Stimulated activated CD8-positive, alpha-beta memory T cell treated with anti-CD3 and anti-CD28 coated beads, Interleukin-15, amount 100 ng/mL, for 24 hours (primary cell): ENCODE measurements around the gene UQCR10.
"Not testable (repeated sequence)": the region's sequence is repeated elsewhere in the genome, so short reads cannot be mapped to it uniquely, and the experiment has no call there.

Experiments used
- DNase-seq: peaks from one replicate; pipeline ENCODE4 v3.0.0-alpha.2; 2020; ENCODE audit warnings: low read depth

The UQCR10 gene

DNA sequence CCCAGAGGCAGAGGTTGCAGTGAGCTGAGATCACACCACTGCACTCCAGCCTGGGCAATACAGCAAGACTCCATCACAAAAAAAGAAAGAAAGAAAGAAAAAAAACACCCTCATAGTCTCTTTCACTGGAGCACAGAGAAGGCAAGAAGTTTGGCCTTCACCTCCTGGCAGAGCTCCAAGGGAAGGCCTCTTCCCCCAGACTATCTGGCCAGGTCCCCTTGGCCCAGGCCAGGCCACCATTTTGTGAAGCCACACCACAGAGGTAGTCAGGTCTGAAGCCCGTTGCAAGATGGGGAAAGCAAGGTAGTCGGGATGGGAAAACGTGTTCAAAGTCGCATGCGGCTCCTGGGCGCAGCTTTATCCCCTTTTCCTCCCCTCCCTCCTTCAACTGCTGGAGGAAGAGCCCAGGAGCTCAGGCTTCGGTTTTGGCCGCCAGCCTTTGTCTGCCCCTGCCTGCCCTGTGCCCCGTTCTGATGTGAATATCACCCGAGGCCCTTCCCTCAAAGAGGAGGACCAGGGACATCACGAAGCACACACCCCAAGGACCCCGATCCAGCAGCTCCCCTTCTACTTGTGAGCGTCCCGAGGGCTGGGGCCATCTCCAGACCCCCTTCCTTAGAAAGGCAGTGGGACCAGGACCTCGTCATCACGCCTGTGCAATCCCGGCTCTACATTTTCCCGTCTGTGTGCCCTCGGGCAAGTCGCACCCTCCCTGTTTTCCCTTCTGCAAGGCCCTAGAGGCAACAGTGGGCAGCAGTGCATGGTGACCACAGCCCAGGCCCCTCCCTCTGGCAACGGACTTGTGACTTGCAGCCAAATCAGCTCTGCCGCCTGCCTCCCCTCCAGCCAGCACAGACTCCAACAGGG lies 29.7 kb upstream of the UQCR10 start:
- no peak for DNase-seq

DNA sequence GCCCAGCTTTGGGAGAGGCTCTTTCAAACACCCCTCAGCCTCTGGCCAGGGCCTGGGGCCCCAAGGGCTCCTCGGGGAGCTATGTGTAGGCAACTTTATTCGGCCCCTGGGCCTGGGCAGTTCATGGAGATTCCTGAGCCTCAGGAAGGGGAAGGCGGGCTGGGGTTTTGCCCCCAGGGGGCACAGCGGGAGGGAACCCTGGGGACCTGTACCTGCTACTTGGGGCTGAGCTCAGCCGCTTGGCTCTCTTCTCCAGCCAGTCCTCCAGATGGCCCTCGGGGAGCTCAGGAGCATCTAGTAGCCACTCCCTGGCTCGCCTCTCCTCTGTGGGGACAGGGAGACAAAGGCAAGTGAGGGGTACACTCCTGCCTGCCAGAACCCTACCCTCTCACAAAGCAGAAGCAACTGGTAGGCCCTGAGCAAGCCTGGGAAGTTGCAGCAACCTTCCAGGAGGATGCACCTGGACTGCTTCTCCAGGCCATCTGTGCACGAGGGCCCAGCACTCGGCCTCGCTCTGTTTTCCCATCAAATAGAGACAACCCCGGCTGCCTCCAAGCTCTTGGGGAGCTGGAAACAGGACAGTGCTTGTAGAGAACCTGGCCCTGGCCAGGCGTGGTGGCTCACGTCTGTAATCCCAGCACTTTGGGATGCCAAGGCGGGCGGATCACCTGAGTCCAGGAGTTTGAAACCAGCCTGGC lies 28.9 kb upstream of the UQCR10 start:
- no peak for DNase-seq

DNA sequence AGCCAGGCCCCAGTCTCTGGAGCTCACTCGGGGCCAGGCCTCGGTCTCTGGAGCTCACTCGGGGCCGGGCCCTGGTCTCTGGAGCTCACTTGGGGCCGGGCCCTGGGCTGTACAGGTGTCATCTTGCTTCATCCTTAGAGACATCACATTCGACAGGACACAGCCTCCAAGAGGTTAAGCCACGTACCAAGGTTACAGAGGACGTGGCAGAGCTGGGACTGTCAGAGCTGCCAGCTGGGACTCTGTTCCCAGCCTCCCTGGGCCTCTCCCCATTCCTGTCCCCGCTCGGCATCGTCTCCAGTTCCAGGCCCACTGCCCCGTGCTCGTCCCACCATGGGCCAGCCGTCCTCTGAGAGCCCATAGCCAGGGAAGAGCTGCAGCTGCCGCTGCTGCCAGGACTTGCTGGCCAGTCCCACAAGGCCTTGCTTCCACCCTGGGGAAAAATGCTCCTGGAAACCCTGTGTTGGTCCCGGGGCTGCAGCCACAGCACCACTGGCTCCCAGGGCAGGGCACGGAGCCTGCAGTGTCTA lies 27.8 kb upstream of the UQCR10 start:
- DNase-seq = no peak

DNA sequence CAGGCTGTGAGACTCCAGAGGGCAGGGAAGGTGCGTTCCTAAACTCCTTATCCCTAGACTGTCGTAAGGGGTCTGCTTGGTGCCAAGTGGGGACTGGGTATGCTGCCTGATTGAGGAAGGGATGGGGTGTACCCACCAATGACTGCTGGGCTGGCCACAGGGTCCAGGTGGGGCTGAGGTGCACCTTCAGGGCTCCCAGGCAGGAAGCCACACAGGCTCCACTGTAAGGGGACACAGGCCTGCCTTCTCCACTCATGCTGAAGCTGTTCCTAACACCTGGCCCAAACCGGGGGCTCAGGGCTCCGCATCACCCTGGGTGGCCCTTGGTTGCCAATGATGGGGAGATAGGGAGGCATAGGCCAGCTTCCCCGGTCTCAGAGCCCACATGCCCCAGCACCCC lies 27.0 kb upstream of the UQCR10 start:
- DNase-seq = no peak

DNA sequence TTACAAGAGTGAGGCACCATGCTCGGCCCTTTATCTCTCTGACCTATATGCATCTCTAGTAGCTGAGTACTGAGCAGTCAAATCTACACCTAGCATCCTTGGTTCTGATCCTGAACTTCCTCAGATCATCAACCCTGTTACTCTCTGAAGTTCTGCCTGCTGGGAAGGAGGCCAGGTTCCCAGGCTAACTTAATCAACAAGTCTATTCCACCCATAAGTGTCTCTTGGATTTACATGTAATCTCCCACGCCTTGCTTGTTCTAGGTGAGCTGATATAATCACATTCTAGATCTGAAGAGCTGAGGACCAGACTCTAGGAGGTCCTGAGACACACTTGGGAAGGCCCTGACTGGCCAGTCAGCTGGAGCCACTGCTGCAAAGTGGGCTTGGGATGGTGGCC lies 25.2 kb upstream of the UQCR10 start:
- DNase-seq = no peak

DNA sequence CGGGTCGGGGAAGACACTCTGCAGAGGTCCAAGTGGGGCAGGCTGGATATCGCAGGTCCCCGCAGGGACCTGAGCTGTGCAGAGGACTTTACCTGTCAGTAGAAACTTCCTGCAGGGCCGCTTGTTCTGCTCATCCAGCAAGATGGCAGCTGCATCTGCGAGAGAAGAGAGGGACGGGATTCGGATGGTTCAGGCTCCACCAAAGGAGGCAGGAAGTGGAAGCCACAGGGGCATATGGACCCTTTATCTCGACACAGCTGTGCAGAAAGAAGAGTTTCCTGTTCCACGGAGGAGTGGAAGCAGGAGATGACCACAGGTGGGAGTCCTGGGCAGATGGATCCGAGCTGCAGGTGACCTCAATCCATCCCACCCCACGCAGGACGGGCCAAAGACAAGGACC lies 24.8 kb upstream of the UQCR10 start:
- no peak for DNase-seq

DNA sequence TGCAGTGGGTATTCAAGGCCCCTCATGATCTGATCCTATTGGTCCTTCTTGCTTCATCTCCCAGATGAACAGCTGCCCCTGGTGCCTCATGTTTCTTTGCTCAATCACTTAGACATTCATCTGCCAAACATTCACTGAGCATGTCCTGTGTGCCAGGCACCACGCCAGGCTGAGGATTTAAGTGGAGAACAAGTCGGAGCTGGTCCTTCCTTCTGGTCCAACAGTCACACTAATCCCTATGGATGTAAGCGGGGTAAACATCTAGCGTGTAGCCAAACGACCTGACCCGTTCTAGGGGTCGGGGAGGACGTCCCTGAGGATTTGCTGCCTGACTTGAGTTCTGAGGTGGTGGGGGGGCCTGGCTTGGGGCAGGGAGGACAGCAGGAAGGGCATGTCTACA lies 22.3 kb upstream of the UQCR10 start:
- no peak for DNase-seq

DNA sequence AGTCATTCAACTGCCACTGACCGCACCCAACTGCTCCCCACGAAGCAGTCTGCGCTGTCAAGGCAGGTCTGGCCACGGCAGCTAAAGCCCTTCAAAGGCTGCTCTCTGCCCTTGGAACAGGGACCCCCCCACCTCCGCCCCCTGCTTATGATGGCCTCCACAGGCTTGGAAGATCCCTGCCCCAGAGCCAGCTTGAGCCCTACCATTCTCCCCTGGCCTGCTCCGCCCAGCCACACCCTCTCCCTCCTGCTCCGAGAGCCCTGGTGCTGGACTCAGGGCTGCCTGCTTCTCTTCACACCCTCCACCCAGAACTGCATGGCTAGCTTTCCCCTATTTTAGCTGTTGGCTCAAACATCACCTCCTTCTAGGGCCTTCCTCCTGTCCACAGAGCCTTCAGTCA lies 19.3 kb upstream of the UQCR10 start:
- DNase-seq = no peak

DNA sequence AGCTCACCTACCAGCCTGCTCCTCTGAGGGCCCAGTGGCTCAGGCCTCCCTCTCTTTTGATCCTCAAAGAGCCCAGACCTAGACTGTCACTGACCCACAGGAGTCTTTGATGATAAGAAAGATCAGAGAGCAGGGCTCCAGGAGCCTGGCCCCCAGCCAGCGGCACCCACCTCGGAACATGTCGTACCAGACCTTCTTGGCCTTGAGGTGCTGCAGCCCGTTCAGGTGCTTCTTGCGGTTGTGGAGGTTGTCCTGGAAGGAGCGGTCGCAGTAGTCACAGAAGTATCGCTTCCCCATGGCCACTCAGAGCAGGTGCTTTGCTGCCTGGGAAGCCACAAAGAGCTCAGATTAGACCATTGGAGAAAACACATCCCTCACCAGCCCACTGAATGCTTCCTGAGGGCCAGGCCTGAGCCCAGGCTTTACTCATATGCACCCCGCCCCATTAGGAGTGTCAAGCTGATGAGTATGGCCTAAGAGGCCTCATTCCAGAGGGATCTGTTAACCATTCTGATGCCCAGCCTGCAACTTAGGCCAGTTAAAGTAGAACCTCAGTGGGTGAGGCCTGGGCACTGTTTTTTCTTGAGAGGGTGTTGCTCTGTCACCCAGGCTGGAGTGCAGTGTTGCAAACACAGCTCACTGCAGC lies 18.8 kb upstream of the UQCR10 start:
- no peak for DNase-seq

DNA sequence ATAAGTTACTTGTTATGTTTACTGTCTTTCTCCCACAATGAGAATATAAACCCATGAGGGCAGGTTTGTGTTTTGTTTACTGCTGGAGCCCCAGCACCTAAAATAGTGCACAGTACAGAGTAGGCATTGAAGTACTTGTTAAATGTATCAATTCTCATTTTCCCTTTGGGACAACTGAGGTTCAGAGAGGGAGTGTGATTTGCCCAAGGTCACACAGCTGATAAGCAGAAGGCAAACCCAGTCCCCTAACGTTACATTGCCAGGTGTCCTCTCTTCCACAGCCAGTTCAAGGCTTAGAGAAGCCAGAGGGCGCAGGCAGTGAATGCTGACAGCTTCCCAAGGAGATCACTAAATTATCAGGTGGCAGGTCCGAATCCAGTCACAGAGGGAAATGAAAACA lies 17.1 kb upstream of the UQCR10 start:
- DNase-seq = no peak

DNA sequence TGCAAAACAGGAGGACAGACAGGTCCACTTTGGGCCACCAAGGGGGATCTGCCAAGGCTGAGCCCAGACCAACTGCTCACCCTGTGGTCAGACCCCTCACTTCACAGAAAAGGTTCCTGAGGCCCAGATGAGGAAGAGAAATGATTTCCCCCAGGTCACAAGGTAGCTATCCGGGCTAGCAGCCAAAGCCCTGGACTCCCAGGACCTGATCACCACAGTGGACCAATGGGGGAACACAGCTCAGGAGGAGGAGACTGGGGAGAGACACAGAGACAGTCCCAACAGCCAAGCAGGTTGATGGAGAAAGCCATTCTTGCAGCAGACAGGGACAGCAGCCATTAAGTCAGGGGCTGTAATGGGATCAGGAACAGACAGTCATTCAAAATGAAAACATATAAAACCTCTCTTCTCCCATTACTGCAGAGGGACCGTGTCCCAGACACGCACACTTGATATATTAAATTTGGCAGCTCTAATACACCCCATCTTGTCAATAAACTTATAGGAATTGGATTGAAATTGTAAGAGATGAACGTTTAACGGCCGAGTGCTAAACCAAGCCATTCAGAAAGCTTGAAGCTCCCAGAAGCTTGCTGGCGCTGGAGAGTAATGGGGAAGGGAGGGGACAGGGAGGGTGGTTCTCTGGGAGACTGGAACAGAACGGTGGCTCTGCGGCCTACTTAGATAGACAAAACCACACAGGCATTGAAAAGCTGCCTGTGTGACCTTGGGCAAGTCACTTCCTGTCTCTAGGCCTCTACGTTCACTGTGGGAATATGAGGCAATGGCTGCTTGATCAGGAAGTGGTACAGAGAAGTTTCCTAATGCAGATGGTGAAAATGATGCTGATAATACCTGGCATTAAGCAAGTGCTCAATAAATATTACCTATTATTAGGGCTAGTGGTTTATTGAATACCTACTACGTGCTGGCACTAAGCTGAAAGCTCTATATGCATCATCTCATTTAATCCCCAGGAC lies 16.3 kb upstream of the UQCR10 start:
- no peak for DNase-seq

DNA sequence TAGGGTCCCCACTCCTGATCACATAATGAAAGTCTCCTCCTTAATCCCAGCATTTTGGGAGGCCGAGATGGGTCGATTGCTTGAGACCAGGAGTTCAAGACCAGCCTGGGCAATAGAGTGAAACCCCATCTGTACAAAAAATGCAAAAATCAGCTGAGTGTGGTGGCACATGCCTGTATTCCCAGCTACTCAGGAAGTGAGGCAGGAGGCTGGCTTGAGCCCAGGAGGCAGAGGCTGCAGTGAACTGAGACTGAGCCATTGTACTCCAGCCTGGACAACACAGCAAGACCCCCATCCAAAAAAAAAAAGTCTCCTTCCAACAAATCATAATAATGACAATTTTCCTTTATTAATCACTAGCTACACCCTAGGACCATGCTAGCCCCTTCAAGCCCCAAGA lies 15.5 kb upstream of the UQCR10 start:
- DNase-seq = no peak

DNA sequence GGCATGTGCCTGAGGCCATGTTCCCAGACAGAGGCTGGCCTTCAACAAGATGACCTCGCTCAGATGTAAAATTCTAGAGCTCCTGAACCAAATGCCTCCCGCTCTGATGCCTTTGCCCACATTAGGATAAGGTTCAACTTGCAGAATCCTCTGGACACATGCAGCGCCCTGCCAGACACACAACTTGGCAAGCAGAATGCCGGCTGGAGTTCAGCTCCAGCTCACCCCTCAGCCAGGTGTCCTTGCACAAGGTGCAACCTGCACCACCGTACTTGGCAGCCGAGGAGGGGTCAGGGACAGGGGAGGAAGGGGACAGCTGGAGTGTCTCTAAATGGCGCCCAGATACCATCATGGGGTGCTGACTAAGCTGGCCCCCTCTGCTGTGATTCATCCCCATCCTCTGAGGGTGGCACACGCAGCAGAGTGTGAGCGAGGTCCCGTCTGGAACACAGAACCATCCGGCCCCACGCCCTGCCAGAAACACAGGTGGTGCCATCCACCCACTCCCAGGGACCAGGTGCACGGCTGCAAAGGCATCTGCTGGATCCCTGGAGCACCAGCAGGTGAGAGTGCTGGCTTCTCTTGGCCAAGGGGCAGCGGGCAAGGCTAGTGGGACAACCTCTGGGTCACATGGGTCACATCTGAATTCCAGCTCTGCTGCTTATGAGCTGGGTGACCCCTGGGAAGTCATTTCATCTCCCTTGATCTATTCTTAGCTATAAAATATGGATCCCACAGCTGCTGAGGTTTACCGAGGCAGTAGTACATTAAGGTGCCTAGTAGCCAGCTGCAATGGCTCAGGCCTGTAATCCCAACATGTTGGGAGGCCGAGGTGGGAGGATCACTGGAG lies 13.1 kb upstream of the UQCR10 start:
- no peak for DNase-seq

DNA sequence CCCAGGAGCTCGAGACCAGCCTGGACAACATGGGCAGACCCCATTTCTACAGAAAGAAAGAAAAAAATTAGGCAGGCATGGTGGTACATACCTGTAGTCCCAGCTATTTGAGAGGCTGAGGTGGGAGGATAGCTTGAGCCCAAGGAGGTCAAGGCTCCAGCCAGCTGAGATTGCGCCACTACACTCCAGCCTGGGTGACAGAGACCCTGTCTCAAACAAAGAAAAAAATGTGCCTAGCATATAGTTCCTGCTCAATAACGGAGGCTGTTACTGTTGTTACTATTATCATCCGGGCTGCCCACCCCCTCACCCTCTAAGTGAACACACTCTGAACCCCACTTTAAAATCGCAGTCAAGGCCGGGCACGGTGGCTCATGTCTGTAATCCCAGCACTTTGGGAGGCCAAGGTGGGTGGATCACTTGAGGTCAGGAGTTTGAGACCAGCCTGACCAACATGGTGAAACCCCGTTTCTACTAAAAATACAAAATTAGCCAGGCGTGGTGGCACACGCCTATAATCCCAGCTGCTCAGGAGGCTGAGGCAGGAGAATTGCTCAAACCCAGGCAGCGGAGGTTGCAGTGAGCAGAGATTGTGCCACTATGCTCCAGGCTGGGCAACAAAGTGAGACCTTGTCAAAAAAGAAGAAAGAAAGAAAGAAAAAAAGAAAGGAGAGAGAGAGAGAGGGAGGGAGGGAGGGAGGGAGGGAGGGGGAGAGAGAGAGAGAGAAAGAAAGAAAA lies 12.3 kb upstream of the UQCR10 start:
- not testable (repeated sequence) for DNase-seq

DNA sequence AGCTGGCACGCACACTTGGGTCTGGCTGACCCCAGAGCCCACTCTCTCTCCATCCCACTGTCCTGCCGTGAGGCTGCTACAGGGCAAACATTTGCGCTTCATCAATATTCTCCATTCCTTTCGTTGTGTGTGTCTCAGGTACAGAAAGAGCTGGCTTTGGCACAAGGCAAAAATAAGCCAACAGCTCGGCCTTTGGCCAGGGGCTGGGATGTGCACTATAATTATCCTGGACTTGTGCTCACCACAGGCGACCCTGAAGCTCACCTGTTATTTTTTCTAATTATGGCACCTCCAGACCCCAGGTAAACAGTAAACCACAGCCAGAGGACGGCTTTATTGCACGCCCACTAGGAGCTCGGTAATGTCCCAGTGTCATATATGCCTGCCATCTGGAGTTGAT lies 11.3 kb upstream of the UQCR10 start:
- DNase-seq = no peak

DNA sequence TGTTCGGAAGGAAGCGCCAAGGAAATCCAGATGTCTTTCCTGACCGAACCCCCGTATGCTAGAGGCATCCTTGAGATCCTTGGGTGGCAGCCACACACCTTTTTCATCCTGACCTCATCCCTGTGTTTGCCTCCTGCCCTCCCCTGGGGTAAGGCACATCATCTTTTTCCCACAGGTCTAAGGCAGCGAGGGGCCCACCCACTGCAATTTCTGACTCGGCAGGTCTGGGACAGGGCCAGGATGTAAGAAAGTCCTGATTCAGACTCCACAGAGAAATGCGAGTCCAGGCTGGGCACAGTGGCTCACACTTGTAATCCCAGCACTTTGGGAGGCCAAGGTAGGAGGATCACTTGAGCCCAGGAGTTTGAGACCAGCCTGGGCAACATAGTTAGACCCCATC lies 10.8 kb upstream of the UQCR10 start:
- DNase-seq = no peak

DNA sequence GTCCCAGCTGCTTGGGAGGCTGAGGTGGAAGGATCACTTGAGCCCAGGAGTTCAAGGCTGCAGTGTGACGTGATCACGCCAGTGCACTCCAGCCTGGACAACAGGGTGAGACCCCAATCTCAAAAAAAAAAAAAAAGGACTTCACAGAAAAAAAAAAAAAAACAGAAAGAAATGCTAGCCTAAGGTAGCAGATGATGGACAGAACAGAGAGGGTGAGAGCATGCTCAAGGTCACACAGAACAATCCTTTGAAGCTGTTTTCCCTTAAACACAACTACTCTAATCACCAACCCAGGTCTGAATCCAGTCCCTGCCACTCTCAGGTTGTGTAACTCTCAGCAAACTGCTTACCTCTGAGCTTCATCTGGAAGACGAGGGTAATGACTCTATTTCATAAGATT lies 10.1 kb upstream of the UQCR10 start:
- no peak for DNase-seq

DNA sequence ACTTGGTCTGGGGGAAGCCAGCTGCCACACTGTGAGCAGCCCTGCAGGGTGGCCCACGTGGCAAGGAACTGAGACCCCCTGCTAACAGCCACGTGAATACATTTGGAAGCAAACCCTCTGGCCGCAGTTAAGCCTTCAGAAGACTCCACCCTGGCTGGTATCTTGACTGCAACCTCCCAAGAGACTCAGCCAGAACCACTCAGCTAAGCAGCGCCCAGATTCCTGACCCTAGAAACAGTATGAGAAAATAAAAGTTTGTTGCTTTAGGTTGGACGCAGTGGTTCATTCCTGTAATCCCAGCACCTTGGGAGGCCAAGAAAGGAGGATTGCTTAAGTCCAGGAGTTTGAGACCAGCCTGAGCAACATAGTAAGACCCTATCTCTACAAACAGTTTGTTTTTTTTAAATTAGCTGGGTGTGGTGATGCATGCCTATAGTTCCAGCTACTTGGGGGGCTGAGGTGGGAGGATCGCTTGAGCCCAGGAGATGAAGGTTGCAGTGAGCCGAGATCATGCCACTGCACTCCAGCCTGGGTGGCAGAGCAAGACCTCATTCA lies 9.0 kb upstream of the UQCR10 start:
- no peak for DNase-seq

DNA sequence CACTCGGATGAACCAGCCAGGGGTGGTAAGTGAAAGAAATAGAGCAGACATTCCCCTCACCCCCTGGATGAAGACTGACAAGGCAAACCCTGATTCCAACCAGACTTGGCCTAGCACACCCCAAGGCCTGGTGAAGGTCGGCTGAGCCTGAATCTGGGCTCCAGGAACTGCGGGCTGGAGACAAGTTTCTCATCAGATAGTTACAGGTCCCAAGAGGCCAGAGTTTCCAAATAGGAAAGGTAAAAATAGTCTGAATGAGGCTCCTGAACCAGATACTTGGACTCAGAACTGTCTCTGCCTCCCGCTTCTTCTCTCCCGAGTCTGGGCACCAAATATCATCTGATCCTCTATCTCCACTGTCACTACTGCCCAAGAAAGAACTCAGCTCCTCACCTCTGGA lies 8.2 kb upstream of the UQCR10 start:
- DNase-seq = no peak

DNA sequence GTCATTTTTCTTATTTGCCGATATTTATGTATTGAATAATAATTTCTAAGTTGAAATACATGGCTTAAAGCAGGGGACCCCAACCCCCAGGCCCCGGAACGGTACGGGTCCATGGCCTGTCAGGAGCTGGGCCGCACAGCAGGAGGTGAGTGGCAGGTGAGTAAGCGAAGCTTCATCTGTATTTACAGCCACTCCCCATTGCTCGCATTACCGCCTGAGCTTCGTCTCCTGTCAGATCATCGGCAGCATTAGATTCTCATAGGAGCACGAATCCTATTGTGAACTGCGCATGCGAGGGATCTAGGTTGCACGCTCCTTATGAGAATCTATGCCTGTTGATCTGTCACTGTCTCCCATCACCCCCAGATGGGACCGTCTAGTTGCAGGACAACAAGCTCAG lies 4.9 kb upstream of the UQCR10 start:
- DNase-seq = no peak
